HepG2 (cell line): Measurements from ENCODE around the gene PRDM7. TPM values are rescaled to one million over a fixed set of nuclear protein-coding genes. Genes with fewer than 3 reads are reported as not detected.

Source experiments
- ATAC-seq: fragments of 200-7000 bp; cut with Tn5 transposase; 3 replicates; pipeline ENCODE4 v1.9.1; 2020; ENCODE audit warnings: mild to moderate bottlenecking, moderate library complexity
- BruUV-seq: library from RNA; stranded (reverse); fragments of 400-500 nt; replicated peaks from 2 replicates; lab custom pipeline; 2021; lab: Mats Ljungman, UMichigan
- CTCF ChIA-PET: fragments of 300-600 bp; formaldehyde crosslinking; extraction: SDS; loops from one replicate; lab custom pipeline; 2021; ENCODE audit warnings: low total read pairs, inconsistent platforms, low intra/inter-chr PET ratio; lab: Yijun Ruan, JAX
- POLR2A ChIA-PET: fragments of 350-600 bp; sonication (Branson Sonifier 250); formaldehyde crosslinking; loops from one replicate; lab custom pipeline; 2020; ENCODE audit warnings: antibody characterized with exemption, inconsistent platforms; lab: Yijun Ruan, JAX
- DNase-seq: peaks from one replicate; pipeline ENCODE4 v3.0.0-alpha.2; 2015; ENCODE audit warnings: low spot score
- FAIRE-seq: peaks from 3 replicates; lab custom pipeline; 2011; peaks lifted over from hg19 to GRCh38; lab: Jason Lieb, UNC
- H2AFZ ChIP-seq: one replicate; pipeline ENCODE4 v1.6.1; 2011; ENCODE audit warnings: low read length, inconsistent platforms
- H3K27ac ChIP-seq: fragments of 300-600 bp; 3 replicates; pipeline ENCODE4 v1.8.0; 2011; ENCODE audit warnings: mixed run types, mild to moderate bottlenecking, mixed read lengths, low read length, inconsistent platforms; ENCODE audit not compliant: insufficient read depth; ENCODE audit errors: extremely low read length
- H3K27me3 ChIP-seq, 2 experiments: fragments of 200-600 bp in 1 of 2; 2 replicates in 1 of 2; 3 replicates in 1 of 2; pipeline versions ENCODE4 v1.6.0 to v1.8.0; 2011; ENCODE audit warnings: low read length in 2 of 2, mild to moderate bottlenecking in 2 of 2, moderate library complexity in 2 of 2, inconsistent platforms in 1 of 2; ENCODE audit not compliant: insufficient read depth in 2 of 2, control insufficient read depth in 1 of 2
- H3K36me3 ChIP-seq, 2 experiments: fragments of 200-600 bp in 1 of 2; replicated peaks in 1 of 2; 2 replicates in 1 of 2; 3 replicates in 1 of 2; pipeline versions ENCODE4 v1.5.1 to v1.8.0; 2011; ENCODE audit warnings: low read length in 2 of 2, inconsistent platforms in 1 of 2; ENCODE audit not compliant: insufficient read depth in 2 of 2, control insufficient read depth in 1 of 2
- H3K4me1 ChIP-seq: 2 replicates; pipeline ENCODE4 v1.5.1; 2012; ENCODE audit warnings: low read length, inconsistent platforms; ENCODE audit not compliant: insufficient read depth
- H3K4me2 ChIP-seq: 2 replicates; pipeline ENCODE4 v1.6.0; 2011; ENCODE audit warnings: low read depth, low read length, inconsistent platforms
- H3K4me3 ChIP-seq, 3 experiments: fragments of 200-600 bp in 1 of 3; sonication (generic), shearing (Covaris generic) in 1 of 3; replicated peaks in 1 of 3; 2 replicates each; pipeline ENCODE4 v1.5.1; 2011 to 2016; ENCODE audit warnings: low read length in 3 of 3, inconsistent platforms in 2 of 3, low read depth in 2 of 3, mild to moderate bottlenecking in 2 of 3, control low read depth in 1 of 3, mixed read lengths in 1 of 3; ENCODE audit not compliant: insufficient read depth in 1 of 3
- H3K79me2 ChIP-seq: one replicate; pipeline ENCODE4 v1.6.1; 2011; ENCODE audit warnings: low read length, inconsistent platforms; ENCODE audit not compliant: insufficient read depth
- H3K9ac ChIP-seq: 2 replicates; pipeline ENCODE4 v1.6.0; 2011; ENCODE audit warnings: mild to moderate bottlenecking, low read depth, low read length, inconsistent platforms; ENCODE audit not compliant: insufficient read depth
- H3K9me3 ChIP-seq: 2 replicates; pipeline ENCODE4 v1.5.1; 2012; ENCODE audit warnings: mild to moderate bottlenecking, low read length
- H4K20me1 ChIP-seq: 2 replicates; pipeline ENCODE4 v1.6.0; 2011; ENCODE audit warnings: inconsistent platforms, mild to moderate bottlenecking, low read length, moderate library complexity; ENCODE audit not compliant: insufficient read depth
- AHR ChIP-seq: IDR thresholded peaks from 2 replicates; pipeline ENCODE4 v1.6.1; 2018; ENCODE audit warnings: missing genetic modification reagents, missing compliant biosample characterization
- ARNTL ChIP-seq: sonication (generic); formaldehyde crosslinking; IDR thresholded peaks from 2 replicates; pipeline ENCODE4 v1.4.0; 2020; ENCODE audit warnings: mild to moderate bottlenecking, missing genetic modification reagents
- FLYWCH1 ChIP-seq: sonication (generic); formaldehyde crosslinking; IDR thresholded peaks from 2 replicates; pipeline ENCODE4 v1.8.1; 2023; ENCODE audit warnings: mild to moderate bottlenecking, missing genetic modification reagents
- NONO ChIP-seq, 2 experiments: fragments of 450-650 bp in 1 of 2; sonication (generic) in 1 of 2; formaldehyde crosslinking in 1 of 2; IDR thresholded peaks in 1 of 2; conservative IDR thresholded peaks in 1 of 2; 2 replicates each; pipeline versions ENCODE4 v1.6.1 to v1.8.0; 2017 to 2022; ENCODE audit warnings: mild to moderate bottlenecking in 1 of 2, missing genetic modification reagents in 1 of 2, moderate library complexity in 1 of 2
- PAX8 ChIP-seq: sonication (generic); formaldehyde crosslinking; IDR thresholded peaks from 2 replicates; pipeline ENCODE4 v1.8.0; 2022; ENCODE audit warnings: mild to moderate bottlenecking, missing genetic modification reagents, borderline replicate concordance
- RFXANK ChIP-seq: IDR thresholded peaks from 2 replicates; pipeline ENCODE4 v1.6.1; 2016
- SRSF1 ChIP-seq: fragments of 200-400 bp; formaldehyde crosslinking; optimal IDR thresholded peaks from 2 replicates; pipeline ENCODE3; 2017; ENCODE audit warnings: mild to moderate bottlenecking, low read depth, low read length, moderate library complexity
- SUZ12 ChIP-seq: fragments of 150-350 bp; IDR thresholded peaks from 2 replicates; pipeline ENCODE4 v1.6.1; 2014; ENCODE audit warnings: low read depth, low read length
- ZNF343 ChIP-seq: sonication (generic); formaldehyde crosslinking; IDR thresholded peaks from 2 replicates; pipeline ENCODE4 v1.4.0; 2020; ENCODE audit warnings: mild to moderate bottlenecking, missing genetic modification reagents
- ZNF44 ChIP-seq: sonication (generic); formaldehyde crosslinking; IDR thresholded peaks from 2 replicates; pipeline ENCODE4 v1.5.1; 2020; ENCODE audit warnings: mild to moderate bottlenecking, missing genetic modification reagents
- ZNF572 ChIP-seq: sonication (generic); formaldehyde crosslinking; IDR thresholded peaks from 2 replicates; pipeline ENCODE4 v1.5.1; 2020; ENCODE audit warnings: mild to moderate bottlenecking, missing genetic modification reagents
- ZNF580 ChIP-seq: IDR thresholded peaks from 2 replicates; pipeline ENCODE4 v1.6.1; 2016; ENCODE audit warnings: low read depth, borderline replicate concordance
- ZNF619 ChIP-seq: sonication (generic); formaldehyde crosslinking; IDR thresholded peaks from 2 replicates; pipeline ENCODE4 v1.4.0; 2020; ENCODE audit warnings: mild to moderate bottlenecking, missing genetic modification reagents
- ZNF749 ChIP-seq: sonication (generic); formaldehyde crosslinking; IDR thresholded peaks from 2 replicates; pipeline ENCODE4 v1.8.0; 2022; ENCODE audit warnings: mild to moderate bottlenecking, missing genetic modification reagents, moderate library complexity, borderline replicate concordance
- ZNF788 ChIP-seq: sonication (generic); formaldehyde crosslinking; IDR thresholded peaks from 2 replicates; pipeline ENCODE4 v1.5.0; 2020; ENCODE audit warnings: mild to moderate bottlenecking, missing genetic modification reagents, borderline replicate concordance
- WGBS: methylation state at CpG from one replicate; pipeline ENCODE4 v1.1.6; 2017; ENCODE audit warnings: low lambda C conversion rate; 5-methylcytosine and 5-hydroxymethylcytosine counted together
- in situ Hi-C: cut with HindIII; loops from 2 replicates; pipeline ENCODE4 v1.10.0; 2017; ENCODE audit warnings: low pct_unique_long_range_greater_than_20kb; ENCODE audit not compliant: extremely low pct_ligation_motif_present
- intact Hi-C: fragments of 100-400 bp; cut with micrococcal nuclease; formaldehyde crosslinking; loops from one replicate; pipeline ENCODE4 v1.10.0; 2022; ENCODE audit not compliant: unreplicated experiment
- polyA plus RNA-seq, 8 experiments: library from polyadenylated mRNA; depleted of rRNA in 3 of 8; stranded (reverse) in 7 of 8; unstranded in 1 of 8; fragments of >200 nt; fragmentation: Illumina TruSeq in 4 of 8; extraction: Trizol in 4 of 8; gene quantifications; 2 replicates each; pipeline versions ENCODE4 v1.2.1 to v1.2.3, GENCODE V29; 2011 to 2016; ENCODE audit warnings: low read depth in 4 of 8, missing spikeins in 1 of 8, mixed read lengths in 1 of 8; ENCODE audit not compliant: insufficient read depth in 1 of 8
- total RNA-seq, 5 experiments: library from RNA; depleted of rRNA; stranded (reverse); fragments of >200 nt; fragmentation: Illumina TruSeq; extraction: Trizol; gene quantifications; 2 replicates each; pipeline ENCODE4 v1.2.3, GENCODE V29; 2016; ENCODE audit warnings: low read depth in 1 of 5
- TF ChIP-seq, protein P1 (sequence below): fragments of 450-650 bp; IDR thresholded peaks from 2 replicates; pipeline ENCODE4 v1.6.1; 2017; ENCODE audit warnings: mild to moderate bottlenecking
- TF ChIP-seq, protein P2 (sequence below): sonication (generic); formaldehyde crosslinking; IDR thresholded peaks from 2 replicates; pipeline ENCODE4 v1.8.1; 2023; ENCODE audit warnings: missing genetic modification reagents, inconsistent platforms, borderline replicate concordance
- TF ChIP-seq, protein P3 (sequence below): IDR thresholded peaks from 2 replicates; pipeline ENCODE4 v1.6.1; 2016; ENCODE audit warnings: control low read depth

The PRDM7 gene
- total and polyA plus RNA-seq, 2 of the 13 experiments (the other 11 are each of a cell fraction or from before 2014, with no cell fraction given): not detected

DNA sequence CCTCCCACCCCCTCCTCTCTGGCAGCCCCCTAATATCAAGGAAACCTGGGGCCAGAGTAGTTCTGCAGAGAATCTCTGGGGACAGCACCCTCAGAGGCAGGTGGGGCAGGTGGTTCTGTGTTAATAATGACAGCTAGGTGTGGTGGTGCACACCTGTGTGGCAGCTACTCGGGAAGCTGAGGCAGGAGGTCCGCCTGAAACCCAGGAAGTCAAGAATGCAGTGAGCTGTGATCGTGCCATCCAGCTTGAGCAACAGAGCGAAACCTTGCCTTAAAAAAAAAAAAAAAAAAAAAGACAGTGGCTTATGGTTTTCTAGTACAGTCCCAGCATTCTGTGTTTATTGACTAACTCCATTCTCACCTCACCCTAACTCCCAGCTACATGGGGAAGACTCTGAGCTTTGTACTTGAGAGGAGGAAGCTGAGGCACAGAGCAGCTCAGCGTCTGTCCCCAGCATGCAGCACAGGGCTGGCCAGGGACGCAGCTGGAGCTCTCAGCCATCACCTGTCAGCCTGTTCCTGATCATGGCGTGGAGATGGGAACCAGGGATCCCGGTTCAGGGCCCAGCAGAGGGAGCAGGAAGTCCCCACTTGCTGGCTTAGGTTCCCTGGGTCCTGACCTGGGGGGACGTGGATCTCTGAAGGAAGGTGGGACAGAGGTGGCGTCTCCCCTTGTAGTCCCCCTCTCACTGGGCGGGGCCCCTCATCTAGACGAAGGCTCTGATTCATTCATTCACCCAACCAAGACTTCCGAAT lies 64.0 kb downstream of the PRDM7 start:
- H3K79me2 ChIP-seq: no peaks in the 10 kb centered on the region
- BruUV-seq: no TSS peak
- H3K4me2 ChIP-seq: no peak overlapping the region
- in situ Hi-C loops (no loop called here), intact Hi-C loops (no loop called here)
- TF ChIP-seq ZNF343 (CRISPR knock-in tag) (no peak), ZNF580 (CRISPR knock-in tag) (no peak), NONO (IDR thresholded peaks at IDR 0.05) (no peak), NONO (CRISPR knock-in tag; conservative IDR thresholded peaks at IDR 0.05) (no peak), SUZ12 (no peak), SRSF1 (no peak), ZNF572 (CRISPR knock-in tag) (no peak), ARNTL (CRISPR knock-in tag) (no peak), ZNF788 (CRISPR knock-in tag) (no peak), PAX8 (CRISPR knock-in tag) (no peak), ZNF44 (CRISPR knock-in tag) (no peak), FLYWCH1 (CRISPR knock-in tag) (no peak), AHR (no peak), ZNF619 (no peak), ZNF749 (CRISPR knock-in tag) (no peak), RFXANK (CRISPR knock-in tag) (no peak)
- TF ChIP-seq, protein P1, sequence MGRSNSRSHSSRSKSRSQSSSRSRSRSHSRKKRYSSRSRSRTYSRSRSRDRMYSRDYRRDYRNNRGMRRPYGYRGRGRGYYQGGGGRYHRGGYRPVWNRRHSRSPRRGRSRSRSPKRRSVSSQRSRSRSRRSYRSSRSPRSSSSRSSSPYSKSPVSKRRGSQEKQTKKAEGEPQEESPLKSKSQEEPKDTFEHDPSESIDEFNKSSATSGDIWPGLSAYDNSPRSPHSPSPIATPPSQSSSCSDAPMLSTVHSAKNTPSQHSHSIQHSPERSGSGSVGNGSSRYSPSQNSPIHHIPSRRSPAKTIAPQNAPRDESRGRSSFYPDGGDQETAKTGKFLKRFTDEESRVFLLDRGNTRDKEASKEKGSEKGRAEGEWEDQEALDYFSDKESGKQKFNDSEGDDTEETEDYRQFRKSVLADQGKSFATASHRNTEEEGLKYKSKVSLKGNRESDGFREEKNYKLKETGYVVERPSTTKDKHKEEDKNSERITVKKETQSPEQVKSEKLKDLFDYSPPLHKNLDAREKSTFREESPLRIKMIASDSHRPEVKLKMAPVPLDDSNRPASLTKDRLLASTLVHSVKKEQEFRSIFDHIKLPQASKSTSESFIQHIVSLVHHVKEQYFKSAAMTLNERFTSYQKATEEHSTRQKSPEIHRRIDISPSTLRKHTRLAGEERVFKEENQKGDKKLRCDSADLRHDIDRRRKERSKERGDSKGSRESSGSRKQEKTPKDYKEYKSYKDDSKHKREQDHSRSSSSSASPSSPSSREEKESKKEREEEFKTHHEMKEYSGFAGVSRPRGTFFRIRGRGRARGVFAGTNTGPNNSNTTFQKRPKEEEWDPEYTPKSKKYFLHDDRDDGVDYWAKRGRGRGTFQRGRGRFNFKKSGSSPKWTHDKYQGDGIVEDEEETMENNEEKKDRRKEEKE: no peak
- TF ChIP-seq, protein P2, sequence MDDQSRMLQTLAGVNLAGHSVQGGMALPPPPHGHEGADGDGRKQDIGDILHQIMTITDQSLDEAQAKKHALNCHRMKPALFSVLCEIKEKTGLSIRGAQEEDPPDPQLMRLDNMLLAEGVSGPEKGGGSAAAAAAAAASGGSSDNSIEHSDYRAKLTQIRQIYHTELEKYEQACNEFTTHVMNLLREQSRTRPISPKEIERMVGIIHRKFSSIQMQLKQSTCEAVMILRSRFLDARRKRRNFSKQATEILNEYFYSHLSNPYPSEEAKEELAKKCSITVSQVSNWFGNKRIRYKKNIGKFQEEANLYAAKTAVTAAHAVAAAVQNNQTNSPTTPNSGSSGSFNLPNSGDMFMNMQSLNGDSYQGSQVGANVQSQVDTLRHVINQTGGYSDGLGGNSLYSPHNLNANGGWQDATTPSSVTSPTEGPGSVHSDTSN (CRISPR knock-in tag): no peak
- TF ChIP-seq, protein P3, sequence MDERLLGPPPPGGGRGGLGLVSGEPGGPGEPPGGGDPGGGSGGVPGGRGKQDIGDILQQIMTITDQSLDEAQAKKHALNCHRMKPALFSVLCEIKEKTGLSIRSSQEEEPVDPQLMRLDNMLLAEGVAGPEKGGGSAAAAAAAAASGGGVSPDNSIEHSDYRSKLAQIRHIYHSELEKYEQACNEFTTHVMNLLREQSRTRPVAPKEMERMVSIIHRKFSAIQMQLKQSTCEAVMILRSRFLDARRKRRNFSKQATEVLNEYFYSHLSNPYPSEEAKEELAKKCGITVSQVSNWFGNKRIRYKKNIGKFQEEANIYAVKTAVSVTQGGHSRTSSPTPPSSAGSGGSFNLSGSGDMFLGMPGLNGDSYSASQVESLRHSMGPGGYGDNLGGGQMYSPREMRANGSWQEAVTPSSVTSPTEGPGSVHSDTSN (CRISPR knock-in tag): no peak
- DNase-seq (no peak), ATAC-seq (no peak), FAIRE-seq (no peak)
- no peaks in the 10 kb centered on the region for H3K27me3 ChIP-seq
- H3K4me3 ChIP-seq: no peak overlapping the region
- H3K27ac ChIP-seq: no peak overlapping the region
- peaks cover 37% of the 10 kb centered on the region for H3K4me1 ChIP-seq
- CTCF ChIA-PET: no interaction called here
- H3K9ac ChIP-seq: no peak overlapping the region
- no peaks in the 10 kb centered on the region for H4K20me1 ChIP-seq
- no peaks in the 10 kb centered on the region for H3K9me3 ChIP-seq
- POLR2A ChIA-PET: interaction anchor here (3.4 kb wide), 1 partner anchor 90 kb away, joined by 13 read pairs; the partner anchor contains the start of gene TUBB3
- no peak overlapping the region for H2AFZ ChIP-seq
- peaks cover 0 to 6% of the 10 kb centered on the region in 2 experiments; a peak in 3 of 5 replicates for H3K36me3 ChIP-seq
- 82% methylated on average over 12 of the region's 13 CpGs for WGBS
